Liver (tissue), 9 donors: ENCODE measurements around the gene ARFGAP3. TPM values are rescaled to one million over a fixed set of nuclear protein-coding genes. Genes with fewer than 3 reads are reported as not detected.

Source experiments
- DNase-seq: peaks from one replicate; pipeline ENCODE4 v3.0.0-alpha.2; 2017; ENCODE audit warnings: low spot score
- H3K27ac ChIP-seq, 2 donors: one replicate each; pipeline ENCODE4 v1.7.0; 2013; ENCODE audit warnings: inconsistent platforms in 2 of 2, low read length in 2 of 2, control low read depth in 1 of 2, low read depth in 1 of 2, mild to moderate bottlenecking in 1 of 2
- H3K27me3 ChIP-seq, 4 donors: one replicate each; pipeline versions ENCODE4 v1.6.1 to v1.7.0; 2013; ENCODE audit warnings: low read length in 3 of 4, inconsistent platforms in 1 of 4, mild to moderate bottlenecking in 1 of 4, moderate library complexity in 1 of 4; ENCODE audit not compliant: control insufficient read depth in 4 of 4, insufficient read depth in 4 of 4
- H3K36me3 ChIP-seq, 4 donors: one replicate each; pipeline versions ENCODE4 v1.6.1 to v1.7.0; 2013; ENCODE audit warnings: low read length in 3 of 4, mild to moderate bottlenecking in 3 of 4, low read depth in 1 of 4, moderate library complexity in 1 of 4; ENCODE audit not compliant: control insufficient read depth in 4 of 4, insufficient read depth in 3 of 4
- H3K4me1 ChIP-seq, 4 donors: one replicate each; pipeline versions ENCODE4 v1.6.1 to v1.7.0; 2013; ENCODE audit warnings: low read length in 3 of 4, mild to moderate bottlenecking in 3 of 4, moderate library complexity in 1 of 4; ENCODE audit not compliant: control insufficient read depth in 4 of 4, insufficient read depth in 4 of 4
- H3K4me3 ChIP-seq, 3 donors: one replicate each; pipeline versions ENCODE4 v1.6.1 to v1.7.0; 2013; ENCODE audit warnings: low read length in 3 of 3, control low read depth in 1 of 3, low read depth in 1 of 3, mild to moderate bottlenecking in 1 of 3
- H3K9ac ChIP-seq, 2 donors: one replicate each; pipeline ENCODE4 v1.7.0; 2013; ENCODE audit warnings: low read length in 2 of 2, mild to moderate bottlenecking in 2 of 2, moderate library complexity in 2 of 2, control low read depth in 1 of 2, low read depth in 1 of 2
- H3K9me3 ChIP-seq, 4 donors: one replicate each; pipeline versions ENCODE4 v1.6.1 to v1.7.0; 2013; ENCODE audit warnings: low read length in 3 of 4; ENCODE audit not compliant: control insufficient read depth in 4 of 4
- ATF3 ChIP-seq: IDR thresholded peaks from 2 replicates; pipeline ENCODE4 v1.6.1; 2016; ENCODE audit warnings: antibody characterized with exemption
- CTCF ChIP-seq: fragments of 150-350 bp; IDR thresholded peaks from 2 replicates; pipeline ENCODE4 v1.5.1; 2017; ENCODE audit warnings: improper control_type of control experiment, low read depth, low read length; ENCODE audit not compliant: missing input control
- EGR1 ChIP-seq, 2 donors: IDR thresholded peaks; 2 replicates each; pipeline ENCODE4 v1.6.1; 2016 to 2018; ENCODE audit warnings: antibody characterized with exemption in 2 of 2, low read depth in 2 of 2
- FOXA1 ChIP-seq: IDR thresholded peaks from 2 replicates; pipeline ENCODE4 v1.6.1; 2016; ENCODE audit warnings: antibody characterized with exemption
- FOXA2 ChIP-seq: IDR thresholded peaks from 2 replicates; pipeline ENCODE4 v1.6.1; 2016; ENCODE audit warnings: antibody characterized with exemption
- GABPA ChIP-seq, 2 donors: IDR thresholded peaks in 1 of 2; conservative IDR thresholded peaks in 1 of 2; 2 replicates each; pipeline ENCODE4 v1.6.1; 2016; ENCODE audit warnings: antibody characterized with exemption in 2 of 2, mild to moderate bottlenecking in 1 of 2, moderate library complexity in 1 of 2
- HNF4A ChIP-seq, 2 donors: conservative IDR thresholded peaks; 2 replicates each; pipeline ENCODE4 v1.6.1; 2016; ENCODE audit warnings: antibody characterized with exemption in 2 of 2, mild to moderate bottlenecking in 2 of 2
- HNF4G ChIP-seq: IDR thresholded peaks from 2 replicates; pipeline ENCODE4 v1.6.1; 2016; ENCODE audit warnings: antibody characterized with exemption
- JUND ChIP-seq, 2 donors: IDR thresholded peaks; 2 replicates each; pipeline ENCODE4 v1.6.1; 2016; ENCODE audit warnings: antibody characterized with exemption in 2 of 2
- MAX ChIP-seq: IDR thresholded peaks from 2 replicates; pipeline ENCODE4 v1.6.1; 2016; ENCODE audit warnings: antibody characterized with exemption
- RAD21 ChIP-seq, 2 donors: IDR thresholded peaks; 2 replicates each; pipeline ENCODE4 v1.6.1; 2016; ENCODE audit warnings: antibody characterized with exemption in 2 of 2, mild to moderate bottlenecking in 2 of 2
- REST ChIP-seq: IDR thresholded peaks from 2 replicates; pipeline ENCODE4 v1.6.1; 2016; ENCODE audit warnings: antibody characterized with exemption, mild to moderate bottlenecking
- RXRA ChIP-seq, 2 donors: IDR thresholded peaks; 2 replicates each; pipeline ENCODE4 v1.6.1; 2017 to 2018; ENCODE audit warnings: antibody characterized with exemption in 2 of 2, mild to moderate bottlenecking in 1 of 2
- SP1 ChIP-seq: IDR thresholded peaks from 2 replicates; pipeline ENCODE4 v1.6.1; 2018; ENCODE audit warnings: antibody characterized with exemption, mild to moderate bottlenecking
- TAF1 ChIP-seq: conservative IDR thresholded peaks from 2 replicates; pipeline ENCODE4 v1.6.1; 2016; ENCODE audit warnings: antibody characterized with exemption, mild to moderate bottlenecking
- YY1 ChIP-seq: IDR thresholded peaks from 2 replicates; pipeline ENCODE4 v1.6.1; 2016; ENCODE audit warnings: antibody characterized with exemption, mild to moderate bottlenecking
- WGBS: extraction: QIAGEN DNeasy Blood & Tissue Kit; methylation state at CpG from one replicate; pipeline ENCODE4 v1.1.7; 2013; 5-methylcytosine and 5-hydroxymethylcytosine counted together
- polyA plus RNA-seq, 2 donors: library from polyadenylated mRNA; stranded (reverse) in 1 of 2; unstranded in 1 of 2; fragments of 200-250 nt in 1 of 2; fragments of >200 nt in 1 of 2; fragmentation: Nextera tagmentation in 1 of 2; extraction: Ambion mirVana in 1 of 2; gene quantifications; one replicate each; pipeline versions ENCODE4 v1.2.1 to v1.2.3, GENCODE V29; 2013 to 2015
- total RNA-seq, 2 donors: library from RNA; depleted of rRNA; stranded (reverse); fragments of >200 nt; gene quantifications; one replicate each; pipeline ENCODE4 v1.2.3, GENCODE V29; 2014
- donor health status: healthy.
- donor health status: healthy.
- donor health status: healthy.
- donor health status: healthy.
- donor health status: healthy.

ARFGAP3 gene
- total RNA-seq (10 to 100 TPM; 19.5 to 55.1 TPM), polyA plus RNA-seq (10 to 100 TPM; 18.2 to 35.6 TPM)

- 7% methylated on average over 110 of the region's 111 CpGs for WGBS
- peak within 1 kb of the TSS; percentile 99 for H3K27ac ChIP-seq
- H3K4me3 ChIP-seq = peak within 1 kb of the TSS; percentile 80 to 97 (median 96)
- H3K9ac ChIP-seq = peak within 1 kb of the TSS; percentile 96 to 99
- peaks cover 0 to 13% (median 6%) of the 10 kb centered on the region in 4 donors for H3K4me1 ChIP-seq
- peak; percentile 96 for DNase-seq
- no peaks in the 10 kb centered on the region for H3K9me3 ChIP-seq
- no peaks in the 10 kb centered on the region for H3K36me3 ChIP-seq
- TF ChIP-seq YY1 = peak; percentile 40
- TF ChIP-seq EGR1 (IDR thresholded peaks at IDR 0.05; ENCODE audit: low read depth in 2 of 2) = peak in 1 of 2 donors; percentile 56
- TF ChIP-seq TAF1 = no peak
- TF ChIP-seq SP1 = no peak
- H3K27me3 ChIP-seq = no peaks in the 10 kb centered on the region
These were observed at the start of gene ARFGAP3 for GRCh38 chr22:42856865-42857704. Gene ARFGAP3 (minus strand): TSS chr22:42857273. CDS start chr22:42857182, 91 bp downstream.

GRCh38 chr22:42905702-42906183 lies 48.7 kb upstream of the ARFGAP3 start:
- Histone ChIP-seq H3K9ac (no peak overlapping the region), H3K9me3 (no peaks in the 10 kb centered on the region), H3K36me3 (peaks cover 0 to 15% (median 3%) of the 10 kb centered on the region in 4 donors), H3K27me3 (no peaks in the 10 kb centered on the region), H3K4me3 (no peak overlapping the region), H3K4me1 (peaks cover 5 to 32% (median 28%) of the 10 kb centered on the region in 4 donors), H3K27ac (peak overlapping the region; percentile 78 to 91)
- TF ChIP-seq HNF4A (conservative IDR thresholded peaks at IDR 0.05) (peak; percentile 33 to 63), REST (peak; percentile 90), SP1 (peak; percentile 49), TAF1 (no peak), EGR1 (IDR thresholded peaks at IDR 0.05; ENCODE audit: low read depth in 2 of 2) (peak; percentile 60 to 88), RXRA (IDR thresholded peaks at IDR 0.05) (peak; percentile 34 to 78), ATF3 (no peak), HNF4G (no peak), JUND (IDR thresholded peaks at IDR 0.05) (no peak), GABPA (IDR thresholded peaks at IDR 0.05 in 1 of 2, conservative IDR thresholded peaks at IDR 0.05 in 1 of 2) (peak in 1 of 2 donors; percentile 38), YY1 (peak; percentile 95), FOXA2 (peak; percentile 11), CTCF (no peak), FOXA1 (peak; percentile 60), RAD21 (IDR thresholded peaks at IDR 0.05) (peak; percentile 53 to 59), MAX (peak; percentile 86)
- no peak for DNase-seq
- WGBS = 35% methylated on average over 5 of the region's 5 CpGs
